ENCODE measurements around the gene PLEKHA5.
"Not testable (repeated sequence)": the region's sequence is repeated elsewhere in the genome, so short reads cannot be mapped to it uniquely, and the experiment has no call there.

The PLEKHA5 gene

GRCh38 chr12:19273482-19274330 is 144.2 kb downstream of the PLEKHA5 start:
- DNase-seq (ENCODE audit: extremely low read depth in 1 of 2, low read depth in 1 of 2) = peak; percentile 35 to 45

GRCh38 chr12:19276767-19277166 is 147.2 kb downstream of the PLEKHA5 start:
- DNase-seq (ENCODE audit: extremely low read depth in 1 of 2, low read depth in 1 of 2) = no peak

GRCh38 chr12:19277711-19278110 is 148.2 kb downstream of the PLEKHA5 start:
- DNase-seq (ENCODE audit: extremely low read depth in 1 of 2, low read depth in 1 of 2) = no peak

- DNase-seq (ENCODE audit: extremely low read depth in 1 of 2, low read depth in 1 of 2) = no peak
Measured at GRCh38 chr12:19278407-19278806, 148.9 kb downstream of the PLEKHA5 start.

GRCh38 chr12:19282133-19282699 is 152.7 kb downstream of the PLEKHA5 start:
- no peak for DNase-seq (ENCODE audit: extremely low read depth in 1 of 2, low read depth in 1 of 2)

GRCh38 chr12:19284658-19285057 is 155.1 kb downstream of the PLEKHA5 start:
- DNase-seq (ENCODE audit: extremely low read depth in 1 of 2, low read depth in 1 of 2) = no peak

GRCh38 chr12:19285793-19286448 is 156.4 kb downstream of the PLEKHA5 start:
- no peak for DNase-seq (ENCODE audit: extremely low read depth in 1 of 2, low read depth in 1 of 2)

GRCh38 chr12:19287302-19287701 is 157.8 kb downstream of the PLEKHA5 start:
- DNase-seq (ENCODE audit: extremely low read depth in 1 of 2, low read depth in 1 of 2) = no peak

- no peak for DNase-seq (ENCODE audit: extremely low read depth in 1 of 2, low read depth in 1 of 2)
Measured at GRCh38 chr12:19288161-19288560, 158.6 kb downstream of the PLEKHA5 start.

- DNase-seq (ENCODE audit: extremely low read depth in 1 of 2, low read depth in 1 of 2) = no peak
Measured at GRCh38 chr12:19288603-19289244, 159.2 kb downstream of the PLEKHA5 start.

- no peak for DNase-seq (ENCODE audit: extremely low read depth in 1 of 2, low read depth in 1 of 2)
Measured at GRCh38 chr12:19298836-19299605, 169.5 kb downstream of the PLEKHA5 start.

GRCh38 chr12:19299765-19300164 is 170.2 kb downstream of the PLEKHA5 start:
- no peak for DNase-seq (ENCODE audit: extremely low read depth in 1 of 2, low read depth in 1 of 2)

GRCh38 chr12:19301223-19301622 is 171.7 kb downstream of the PLEKHA5 start:
- no peak for DNase-seq (ENCODE audit: extremely low read depth in 1 of 2, low read depth in 1 of 2)

- DNase-seq (ENCODE audit: extremely low read depth in 1 of 2, low read depth in 1 of 2) = no peak
Measured at GRCh38 chr12:19301688-19302087, 172.2 kb downstream of the PLEKHA5 start.

- DNase-seq (ENCODE audit: extremely low read depth in 1 of 2, low read depth in 1 of 2) = no peak
Measured at GRCh38 chr12:19302100-19302640, 172.6 kb downstream of the PLEKHA5 start.

GRCh38 chr12:19303496-19303895 is 174.0 kb downstream of the PLEKHA5 start:
- DNase-seq (ENCODE audit: extremely low read depth in 1 of 2, low read depth in 1 of 2) = no peak

GRCh38 chr12:19304149-19304750 is 174.7 kb downstream of the PLEKHA5 start:
- no peak for DNase-seq (ENCODE audit: extremely low read depth in 1 of 2, low read depth in 1 of 2)

GRCh38 chr12:19305621-19306020 is 176.1 kb downstream of the PLEKHA5 start:
- not testable (repeated sequence) for DNase-seq (ENCODE audit: extremely low read depth in 1 of 2, low read depth in 1 of 2)

GRCh38 chr12:19306366-19306765 is 176.8 kb downstream of the PLEKHA5 start:
- DNase-seq (ENCODE audit: extremely low read depth in 1 of 2, low read depth in 1 of 2) = no peak

- DNase-seq (ENCODE audit: extremely low read depth in 1 of 2, low read depth in 1 of 2) = no peak
Measured at GRCh38 chr12:19307451-19307850, 177.9 kb downstream of the PLEKHA5 start.
